Panc1 (cell line): ENCODE measurements around the gene IL17B. TPM values are rescaled to one million over a fixed set of nuclear protein-coding genes. Genes with fewer than 3 reads are reported as not detected.

Experiments used
- ATAC-seq: fragments of 200-7000 bp; cut with Tn5 transposase; 2 replicates; pipeline ENCODE4 v1.9.1; 2020; ENCODE audit warnings: mild to moderate bottlenecking, moderate library complexity
- BruUV-seq: library from RNA; stranded (reverse); fragments of 400-500 nt; replicated peaks from 2 replicates; lab custom pipeline; 2021; lab: Mats Ljungman, UMichigan
- CTCF ChIA-PET: fragments of 300-600 bp; sonication (Branson Sonifier 250); formaldehyde crosslinking; loops from one replicate; lab custom pipeline; 2022; ENCODE audit warnings: antibody characterized with exemption; lab: Charles Lee
- POLR2A ChIA-PET: fragments of 300-600 bp; sonication (Branson Sonifier 250); formaldehyde crosslinking; loops from one replicate; lab custom pipeline; 2022; ENCODE audit warnings: antibody characterized with exemption; lab: Charles Lee
- DNase-seq: peaks from one replicate; pipeline ENCODE4 v3.0.0-alpha.2; 2010; ENCODE audit warnings: low read depth, low spot score
- H3K27ac ChIP-seq: 2 replicates; pipeline ENCODE4 v1.5.1; 2011; ENCODE audit warnings: mild to moderate bottlenecking, low read length, inconsistent platforms
- H3K27me3 ChIP-seq: fragments of 200-500 bp; sonication (Bioruptor generic); 2 replicates; pipeline ENCODE4 v1.6.0; 2014; ENCODE audit warnings: low read length, inconsistent platforms; ENCODE audit not compliant: control insufficient read depth, insufficient read depth
- H3K36me3 ChIP-seq: fragments of 200-500 bp; sonication (Bioruptor generic); 2 replicates; pipeline ENCODE4 v1.5.1; 2014; ENCODE audit warnings: inconsistent platforms, mild to moderate bottlenecking, low read length, moderate library complexity; ENCODE audit not compliant: control insufficient read depth, insufficient read depth
- H3K4me1 ChIP-seq: 2 replicates; pipeline ENCODE4 v1.5.1; 2011; ENCODE audit warnings: inconsistent platforms, mild to moderate bottlenecking, low read length, moderate library complexity; ENCODE audit not compliant: control insufficient read depth, insufficient read depth
- H3K4me3 ChIP-seq, 2 experiments: 2 replicates each; pipeline ENCODE4 v1.5.1; 2011 to 2012; ENCODE audit warnings: low read depth in 2 of 2, low read length in 2 of 2, mild to moderate bottlenecking in 2 of 2, inconsistent platforms in 1 of 2, moderate library complexity in 1 of 2
- H3K9me3 ChIP-seq: fragments of 200-500 bp; sonication (Bioruptor generic); 2 replicates; pipeline ENCODE4 v1.5.1; 2014; ENCODE audit warnings: low read depth, mild to moderate bottlenecking, inconsistent platforms, low read length, moderate library complexity; ENCODE audit not compliant: control insufficient read depth, insufficient read depth
- POLR2AphosphoS5 ChIP-seq: IDR thresholded peaks from 2 replicates; pipeline ENCODE4 v1.6.1; 2012; ENCODE audit warnings: mild to moderate bottlenecking, low read depth, low read length, moderate library complexity
- REST ChIP-seq, 2 experiments: IDR thresholded peaks; 2 replicates each; pipeline ENCODE4 v1.6.1; 2011 to 2012; ENCODE audit warnings: low read depth in 2 of 2, control low read depth in 1 of 2, low read length in 1 of 2, mild to moderate bottlenecking in 1 of 2, moderate library complexity in 1 of 2; ENCODE audit not compliant: insufficient read depth in 1 of 2
- SIN3A ChIP-seq: IDR thresholded peaks from 2 replicates; pipeline ENCODE4 v1.6.1; 2012; ENCODE audit warnings: low read depth, mild to moderate bottlenecking, low read length, moderate library complexity, borderline replicate concordance; ENCODE audit not compliant: insufficient read depth
- in situ Hi-C: cut with HindIII; loops from 2 replicates; pipeline ENCODE4 v1.10.0; 2016; ENCODE audit warnings: low sequenced_read_pairs, low pct_unique_long_range_greater_than_20kb
- intact Hi-C: fragments of 100-400 bp; cut with micrococcal nuclease; formaldehyde crosslinking; loops from one replicate; pipeline ENCODE4 v1.10.0; 2022; ENCODE audit not compliant: unreplicated experiment
- total RNA-seq: library from RNA; stranded (reverse); gene quantifications from one replicate; pipeline ENCODE4 v1.2.1, GENCODE V29; 2021; ENCODE audit not compliant: unreplicated experiment

Gene IL17B
- total RNA-seq, 1 experiment from 2014 or later, result not detected

- ChIA-PET CTCF (no interaction called here), POLR2A (no interaction called here)
- H3K27ac ChIP-seq, result no peak overlapping the region
- no peak for TF ChIP-seq REST (IDR thresholded peaks at IDR 0.05; ENCODE audit: insufficient read depth in 1 of 2, low read depth in 2 of 2, low read length in 1 of 2)
- in situ Hi-C loops, result no loop called here
- ATAC-seq, result no peak
- H3K4me3 ChIP-seq, result no peak overlapping the region
- DNase-seq, result no peak
- H3K36me3 ChIP-seq, result no peaks in the 10 kb centered on the region
- no peaks in the 10 kb centered on the region for H3K4me1 ChIP-seq
- no peaks in the 10 kb centered on the region for H3K9me3 ChIP-seq
- BruUV-seq, result no TSS peak
- intact Hi-C loops, result no loop called here
- H3K27me3 ChIP-seq, result no peaks in the 10 kb centered on the region
Observed at GRCh38 chr5:149409268-149409948, 30.3 kb upstream of the IL17B start.

DNA sequence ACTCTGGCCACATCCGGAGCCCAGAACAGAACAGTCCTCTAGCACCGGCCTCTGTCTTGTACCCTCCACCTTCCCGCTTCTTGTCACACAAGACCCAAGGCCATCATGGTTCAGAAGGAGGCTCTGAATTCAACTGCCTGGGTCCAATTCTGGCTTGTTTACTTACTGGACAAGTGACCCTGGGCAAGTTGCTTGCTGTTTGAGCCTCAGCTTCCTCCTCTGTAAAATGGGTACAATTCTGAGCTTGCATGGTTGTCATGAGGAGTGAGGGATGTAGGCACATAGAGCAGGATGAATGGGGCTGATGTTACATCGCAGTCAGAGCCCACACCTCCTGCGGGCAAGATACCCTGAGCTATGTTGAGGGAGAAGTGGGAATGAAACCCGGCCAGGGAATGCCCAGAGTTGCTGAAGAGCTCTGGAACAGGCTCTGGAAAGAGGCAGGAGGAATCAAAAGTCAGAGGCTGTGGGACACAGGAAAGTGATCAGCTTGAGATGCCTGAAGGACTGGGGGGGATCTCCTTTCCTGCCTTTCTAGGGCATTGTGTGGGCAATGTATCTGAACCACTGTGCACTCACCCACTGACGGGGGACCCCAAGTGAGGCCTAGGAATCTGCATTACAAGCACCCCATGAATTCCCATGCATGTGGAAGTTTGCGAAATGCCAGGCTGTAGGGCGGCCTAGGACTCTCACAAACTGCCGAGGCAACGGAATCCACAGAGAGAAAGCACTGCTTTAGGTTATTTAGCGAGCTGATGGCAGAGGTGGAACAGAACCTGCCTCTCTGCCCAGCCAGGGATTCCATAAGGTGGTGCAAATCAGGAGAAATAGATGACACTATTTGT, 29.4 kb upstream of the IL17B start:
- Histone ChIP-seq H3K27ac (no peak overlapping the region), H3K9me3 (no peaks in the 10 kb centered on the region), H3K4me1 (no peaks in the 10 kb centered on the region), H3K4me3 (peak overlapping the region in 1 of 2 experiments; percentile 22; a peak in 1 of 4 replicates), H3K27me3 (no peaks in the 10 kb centered on the region), H3K36me3 (no peaks in the 10 kb centered on the region)
- CTCF ChIA-PET, result interaction anchor here (0.6 kb wide), 1 partner anchor 153 kb away, joined by 3 read pairs; no protein-coding TSS in a partner anchor
- in situ Hi-C loops, result no loop called here
- no TSS peak for BruUV-seq
- intact Hi-C loops, result no loop called here
- POLR2A ChIA-PET, result no interaction called here
- TF ChIP-seq POLR2AphosphoS5 (no peak), REST (IDR thresholded peaks at IDR 0.05; ENCODE audit: insufficient read depth in 1 of 2, low read depth in 2 of 2, low read length in 1 of 2) (no peak), SIN3A (no peak)
- DNase-seq (no peak), ATAC-seq (no peak)
